AG09319 (cell line): Measurements from ENCODE around the gene MOGAT1.

Experiments used
- DNase-seq: peaks from one replicate; pipeline ENCODE4 v3.0.0-alpha.2; 2010; ENCODE audit warnings: low read depth; ENCODE audit errors: extremely low read depth
- TF ChIP-seq, protein P1 (sequence below): IDR thresholded peaks from 2 replicates; pipeline ENCODE4 v1.5.1; 2011; ENCODE audit warnings: low read depth, mild to moderate bottlenecking, inconsistent platforms, low read length, moderate library complexity

MOGAT1 gene, protein sequence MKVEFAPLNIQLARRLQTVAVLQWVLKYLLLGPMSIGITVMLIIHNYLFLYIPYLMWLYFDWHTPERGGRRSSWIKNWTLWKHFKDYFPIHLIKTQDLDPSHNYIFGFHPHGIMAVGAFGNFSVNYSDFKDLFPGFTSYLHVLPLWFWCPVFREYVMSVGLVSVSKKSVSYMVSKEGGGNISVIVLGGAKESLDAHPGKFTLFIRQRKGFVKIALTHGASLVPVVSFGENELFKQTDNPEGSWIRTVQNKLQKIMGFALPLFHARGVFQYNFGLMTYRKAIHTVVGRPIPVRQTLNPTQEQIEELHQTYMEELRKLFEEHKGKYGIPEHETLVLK

DNA sequence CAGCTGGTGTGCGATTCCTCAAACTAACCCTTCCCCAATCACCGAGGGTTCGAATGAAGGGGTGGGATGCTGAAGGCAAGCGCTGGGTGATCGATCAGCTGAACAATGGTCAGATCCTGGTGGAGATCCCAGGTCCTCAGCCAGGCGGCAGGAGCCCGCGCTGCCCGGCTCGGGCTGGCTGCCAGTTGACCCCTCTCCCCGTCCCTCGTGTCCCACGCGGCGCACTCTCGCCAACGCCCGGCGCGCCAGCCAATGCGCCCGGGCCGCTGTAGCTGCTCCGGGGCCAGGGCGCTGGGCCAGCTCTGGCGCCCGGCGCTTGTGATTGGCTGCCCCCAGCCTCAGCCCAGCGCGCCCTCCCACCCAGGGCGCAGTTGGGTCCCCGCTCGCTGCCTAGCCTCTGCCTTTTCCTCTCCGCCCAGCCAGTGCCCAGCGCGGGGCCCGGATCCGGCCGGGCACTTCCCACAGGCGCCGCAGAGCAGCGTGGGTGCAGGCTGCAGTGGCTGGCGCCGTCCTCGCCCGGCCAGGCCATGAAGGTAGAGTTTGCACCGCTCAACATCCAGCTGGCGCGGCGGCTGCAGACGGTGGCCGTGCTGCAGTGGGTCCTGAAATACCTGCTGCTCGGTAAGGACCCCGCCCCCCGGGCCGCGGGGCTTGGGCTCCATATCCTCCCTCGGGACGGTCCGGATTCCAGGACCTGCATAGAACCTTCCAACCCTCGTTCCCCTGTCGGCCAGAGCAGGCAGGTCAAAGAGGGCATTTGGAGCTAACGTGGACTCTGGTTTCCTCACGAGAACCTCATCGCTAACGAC lies at the start of gene MOGAT1:
Gene MOGAT1, plus strand, starts transcription at position 400 of the 809 bp plus-strand sequence. Its CDS starts 128 bp downstream, at position 528.
- TF ChIP-seq, protein P1, sequence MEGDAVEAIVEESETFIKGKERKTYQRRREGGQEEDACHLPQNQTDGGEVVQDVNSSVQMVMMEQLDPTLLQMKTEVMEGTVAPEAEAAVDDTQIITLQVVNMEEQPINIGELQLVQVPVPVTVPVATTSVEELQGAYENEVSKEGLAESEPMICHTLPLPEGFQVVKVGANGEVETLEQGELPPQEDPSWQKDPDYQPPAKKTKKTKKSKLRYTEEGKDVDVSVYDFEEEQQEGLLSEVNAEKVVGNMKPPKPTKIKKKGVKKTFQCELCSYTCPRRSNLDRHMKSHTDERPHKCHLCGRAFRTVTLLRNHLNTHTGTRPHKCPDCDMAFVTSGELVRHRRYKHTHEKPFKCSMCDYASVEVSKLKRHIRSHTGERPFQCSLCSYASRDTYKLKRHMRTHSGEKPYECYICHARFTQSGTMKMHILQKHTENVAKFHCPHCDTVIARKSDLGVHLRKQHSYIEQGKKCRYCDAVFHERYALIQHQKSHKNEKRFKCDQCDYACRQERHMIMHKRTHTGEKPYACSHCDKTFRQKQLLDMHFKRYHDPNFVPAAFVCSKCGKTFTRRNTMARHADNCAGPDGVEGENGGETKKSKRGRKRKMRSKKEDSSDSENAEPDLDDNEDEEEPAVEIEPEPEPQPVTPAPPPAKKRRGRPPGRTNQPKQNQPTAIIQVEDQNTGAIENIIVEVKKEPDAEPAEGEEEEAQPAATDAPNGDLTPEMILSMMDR, result no peak
- no peak for DNase-seq

DNA sequence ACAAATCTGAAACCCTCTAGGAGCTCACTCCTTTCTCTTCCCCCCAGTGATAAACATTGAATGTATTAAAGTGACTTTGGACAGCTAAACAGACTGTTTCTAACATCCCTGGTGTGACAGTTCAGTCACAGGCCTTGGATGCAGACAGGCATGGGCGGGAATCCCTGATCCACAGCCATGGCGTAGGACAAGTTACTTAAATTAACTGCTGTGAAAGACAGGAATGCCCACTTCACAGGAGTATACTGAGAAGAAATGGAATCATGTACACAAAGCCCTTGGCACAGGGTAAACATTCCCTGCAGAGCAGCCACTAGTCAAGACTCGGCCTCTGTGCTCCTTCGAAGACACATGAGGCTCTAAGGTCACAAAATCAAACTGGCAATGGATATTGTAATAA lies 49.6 kb upstream of the MOGAT1 start:
- TF ChIP-seq, protein P1, result no peak

DNA sequence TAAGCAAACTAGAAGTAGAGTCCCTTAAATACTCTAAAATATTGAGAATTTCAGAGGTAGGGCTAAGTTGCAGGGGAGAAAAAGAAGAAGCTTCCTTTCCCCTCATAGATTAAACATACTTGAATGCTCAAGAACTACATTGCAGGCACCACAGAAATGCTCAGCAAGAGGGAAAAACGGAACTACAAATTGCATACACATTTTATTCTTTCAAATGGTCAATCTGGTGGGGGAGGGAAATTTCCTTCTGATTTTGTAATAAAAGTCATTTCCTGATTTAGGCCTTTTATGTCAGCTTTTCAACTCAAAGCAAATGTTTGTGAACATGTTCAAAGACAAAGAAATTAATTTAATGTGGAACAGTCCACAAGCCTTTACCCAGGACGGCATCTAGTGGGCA lies 48.5 kb upstream of the MOGAT1 start:
- TF ChIP-seq, protein P1, result no peak
- no peak for DNase-seq

More for the DNA sequence above, 49.6 kb upstream of the MOGAT1 start:
- no peak for DNase-seq

DNA sequence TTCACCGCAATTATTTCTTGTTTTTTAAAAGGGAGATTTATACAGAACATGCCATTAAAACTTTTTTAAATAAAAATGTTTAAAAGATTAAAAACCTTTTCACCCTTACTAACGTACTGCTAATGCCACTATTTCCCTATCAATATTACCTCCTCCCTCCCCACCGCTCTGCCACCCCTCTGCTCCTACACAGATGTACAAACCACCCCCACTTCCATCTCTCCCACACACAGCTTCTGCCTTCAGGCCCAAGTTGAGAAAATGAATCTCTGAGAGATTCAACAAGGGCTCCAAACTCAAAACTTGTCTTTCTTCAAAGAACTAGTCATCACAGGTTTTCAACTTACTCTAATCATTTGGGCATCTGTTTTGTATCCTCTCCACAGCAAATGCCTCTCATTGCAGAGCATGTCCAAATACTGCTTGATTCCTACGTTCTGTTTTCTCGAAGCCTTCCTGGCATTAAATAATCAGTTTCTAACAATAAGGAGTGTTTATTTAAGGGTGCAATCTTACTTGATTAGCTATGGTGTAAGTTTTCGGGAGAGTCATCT lies 47.6 kb upstream of the MOGAT1 start:
- no peak for DNase-seq
- TF ChIP-seq, protein P1, result no peak

DNA sequence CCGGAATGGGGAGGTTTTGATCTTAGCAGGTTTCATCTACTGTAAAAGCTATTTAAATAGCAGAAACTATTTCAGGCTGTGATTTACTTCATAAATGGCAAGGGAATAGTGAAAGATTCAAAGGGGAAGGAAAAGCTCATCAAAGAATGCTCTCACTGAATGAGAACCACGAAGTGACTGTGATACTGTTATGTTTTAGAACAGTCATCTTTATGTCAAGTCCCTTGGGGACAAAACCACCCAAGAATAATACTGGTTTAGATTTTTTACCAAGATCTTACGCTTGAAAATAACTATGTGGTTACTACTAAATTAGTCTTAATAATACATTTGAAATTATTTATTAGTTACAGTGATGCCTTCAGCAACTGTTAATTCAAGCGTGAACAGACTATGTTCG lies 43.7 kb upstream of the MOGAT1 start:
- DNase-seq, result no peak
- TF ChIP-seq, protein P1, result no peak

DNA sequence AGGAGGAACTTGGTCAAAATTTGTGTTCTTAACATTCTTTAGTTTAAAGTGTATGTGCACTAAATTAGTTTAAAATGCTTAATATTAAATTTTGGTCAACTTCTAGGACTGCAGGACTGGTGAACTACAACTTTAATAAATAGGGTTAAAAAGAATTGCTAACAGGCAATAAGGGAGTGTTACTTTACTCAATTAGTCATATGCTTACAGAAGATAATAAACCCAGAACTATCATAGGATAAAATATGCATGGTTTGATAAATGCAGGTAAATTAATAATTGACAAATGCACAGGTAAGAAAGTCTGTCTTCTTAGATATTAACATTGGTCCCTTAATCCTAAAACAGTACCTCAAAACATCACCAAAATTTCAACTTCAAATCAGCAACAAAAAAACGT lies 36.2 kb upstream of the MOGAT1 start:
- TF ChIP-seq, protein P1, result no peak
- no peak for DNase-seq

DNA sequence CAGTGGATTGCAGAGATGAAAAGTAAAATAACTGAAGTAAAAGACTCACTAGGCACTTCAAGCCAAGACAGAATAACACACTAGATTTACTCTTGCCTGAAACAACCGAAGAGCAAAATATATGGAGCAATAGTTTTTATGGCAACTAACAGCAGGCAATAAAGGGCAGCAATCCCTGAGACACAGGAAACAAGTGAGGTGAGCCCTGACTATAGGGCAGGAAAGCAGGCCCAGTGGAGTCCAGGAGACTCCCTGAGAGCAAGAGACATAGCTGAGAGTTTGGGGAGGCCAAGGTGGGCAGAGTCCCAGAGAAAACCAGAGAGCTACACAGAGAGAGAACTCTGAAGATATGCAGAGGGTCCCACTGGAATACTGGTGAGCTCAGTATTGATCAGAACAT lies 34.4 kb upstream of the MOGAT1 start:
- no peak for DNase-seq
- TF ChIP-seq, protein P1, result no peak
